Measurements from ENCODE around the gene DCP1A. TPM values are rescaled to one million over a fixed set of nuclear protein-coding genes. Genes with fewer than 3 reads are reported as not detected.

The DCP1A gene
- total RNA-seq, 1 experiment from 2014 or later: 32.9 TPM

- Histone ChIP-seq H3K4me3 (ENCODE audit: low read depth, low read length) (no peak overlapping the region), H3K4me1 (peaks cover 13% of the 10 kb centered on the region; the same call in 1 of the 2 replicates), H3K36me3 (ENCODE audit: control insufficient read depth, insufficient read depth, low read length) (no peaks in the 10 kb centered on the region), H3K9me3 (no peaks in the 10 kb centered on the region), H3K27me3 (replicated peaks; ENCODE audit: control insufficient read depth, insufficient read depth, low read length) (no peaks in the 10 kb centered on the region)
- H3K4me1 Mint-ChIP-seq (ENCODE audit: low read depth, unreplicated experiment): peaks cover 23% of the 10 kb centered on the region
- BruUV-seq (replicated peaks): no TSS peak
- H3K4me3 Mint-ChIP-seq (ENCODE audit: unreplicated experiment): no peak overlapping the region
- H3K27me3 Mint-ChIP-seq (ENCODE audit: insufficient read depth, unreplicated experiment): no peaks in the 10 kb centered on the region
- ChIA-PET CTCF (no interaction called here), POLR2A (no interaction called here)
- DNase-seq: no peak
- H3K27ac Mint-ChIP-seq (ENCODE audit: unreplicated experiment): peak overlapping the region; percentile 55
- H3K9me3 Mint-ChIP-seq (ENCODE audit: unreplicated experiment): no peaks in the 10 kb centered on the region
- H3K36me3 Mint-ChIP-seq (ENCODE audit: insufficient read depth, unreplicated experiment): no peaks in the 10 kb centered on the region
- intact Hi-C loops (cut with micrococcal nuclease; ENCODE audit: unreplicated experiment): no loop called here
- TF ChIP-seq CTCF (IDR thresholded peaks at IDR 0.05; ENCODE audit: insufficient read depth in 1 of 2, low read depth in 1 of 2, low read length in 1 of 2, severe bottlenecking in 1 of 2, unreplicated experiment in 1 of 2): no peak
These were observed 85.6 kb downstream of the DCP1A start for GRCh38 chr3:53261712-53262111.

GRCh38 chr3:53260286-53260785 is 87.0 kb downstream of the DCP1A start:
- POLR2A ChIA-PET: no interaction called here
- Histone ChIP-seq H3K9me3 (no peaks in the 10 kb centered on the region), H3K36me3 (ENCODE audit: control insufficient read depth, insufficient read depth, low read length) (no peaks in the 10 kb centered on the region), H3K4me1 (peaks cover 11% of the 10 kb centered on the region; the same call in 1 of the 2 replicates), H3K27me3 (replicated peaks; ENCODE audit: control insufficient read depth, insufficient read depth, low read length) (no peaks in the 10 kb centered on the region), H3K4me3 (ENCODE audit: low read depth, low read length) (no peak overlapping the region)
- no peak for TF ChIP-seq CTCF (IDR thresholded peaks at IDR 0.05; ENCODE audit: insufficient read depth in 1 of 2, low read depth in 1 of 2, low read length in 1 of 2, severe bottlenecking in 1 of 2, unreplicated experiment in 1 of 2)
- Mint-ChIP-seq H3K9me3 (ENCODE audit: unreplicated experiment) (no peaks in the 10 kb centered on the region), H3K4me1 (ENCODE audit: low read depth, unreplicated experiment) (peaks cover 14% of the 10 kb centered on the region), H3K27ac (ENCODE audit: unreplicated experiment) (no peak overlapping the region), H3K27me3 (ENCODE audit: insufficient read depth, unreplicated experiment) (no peaks in the 10 kb centered on the region), H3K4me3 (ENCODE audit: unreplicated experiment) (no peak overlapping the region), H3K36me3 (ENCODE audit: insufficient read depth, unreplicated experiment) (peaks cover 8% of the 10 kb centered on the region)
- intact Hi-C loops (cut with micrococcal nuclease; ENCODE audit: unreplicated experiment): no loop called here
- no peak for DNase-seq
- no TSS peak for BruUV-seq (replicated peaks)
- CTCF ChIA-PET: no interaction called here

- H3K27me3 Mint-ChIP-seq (ENCODE audit: insufficient read depth, unreplicated experiment): no peaks in the 10 kb centered on the region
- intact Hi-C loops (cut with micrococcal nuclease; ENCODE audit: unreplicated experiment): no loop called here
- ChIA-PET CTCF (no interaction called here), POLR2A (interaction anchor here (0.5 to 0.9 kb wide), 2 partner anchors 10 to 47 kb away, joined by 3 read pairs; no protein-coding TSS in a partner anchor)
- Histone ChIP-seq H3K27me3 (replicated peaks; ENCODE audit: control insufficient read depth, insufficient read depth, low read length) (no peaks in the 10 kb centered on the region), H3K36me3 (ENCODE audit: control insufficient read depth, insufficient read depth, low read length) (no peaks in the 10 kb centered on the region), H3K4me1 (peaks cover 11% of the 10 kb centered on the region; the same call in 1 of the 2 replicates), H3K9me3 (no peaks in the 10 kb centered on the region), H3K4me3 (ENCODE audit: low read depth, low read length) (no peak overlapping the region)
- BruUV-seq (replicated peaks): no TSS peak
- H3K36me3 Mint-ChIP-seq (ENCODE audit: insufficient read depth, unreplicated experiment): peaks cover 15% of the 10 kb centered on the region
- no peak overlapping the region for H3K27ac Mint-ChIP-seq (ENCODE audit: unreplicated experiment)
- peaks cover 14% of the 10 kb centered on the region for H3K4me1 Mint-ChIP-seq (ENCODE audit: low read depth, unreplicated experiment)
- no peak for TF ChIP-seq CTCF (IDR thresholded peaks at IDR 0.05; ENCODE audit: insufficient read depth in 1 of 2, low read depth in 1 of 2, low read length in 1 of 2, severe bottlenecking in 1 of 2, unreplicated experiment in 1 of 2)
- no peak for DNase-seq
- H3K9me3 Mint-ChIP-seq (ENCODE audit: unreplicated experiment): no peaks in the 10 kb centered on the region
- no peak overlapping the region for H3K4me3 Mint-ChIP-seq (ENCODE audit: unreplicated experiment)
These were observed 87.7 kb downstream of the DCP1A start for GRCh38 chr3:53259427-53260259.
